ENCODE results near the gene PTAFR.

PTAFR gene

DNA sequence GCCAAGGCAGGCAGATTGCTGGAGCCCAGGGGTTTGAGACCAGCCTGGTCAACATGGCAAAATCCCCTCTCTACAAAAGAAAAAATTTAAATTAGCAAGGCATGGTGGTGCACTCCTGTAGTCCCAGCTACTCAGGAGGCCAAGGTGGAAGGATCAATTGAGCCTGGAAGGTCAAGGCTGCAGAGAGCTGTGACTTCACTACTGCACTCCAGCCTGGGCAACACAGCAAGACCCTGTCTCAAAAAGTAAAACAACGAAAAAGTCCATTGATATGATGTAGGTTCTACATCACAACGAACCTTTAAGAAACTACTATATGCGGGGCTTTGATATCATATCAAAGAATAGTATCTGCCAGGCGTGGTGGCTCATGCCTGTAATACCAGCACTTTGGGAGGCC, 20.9 kb downstream of the PTAFR start:
- TF ChIP-seq, protein P1, sequence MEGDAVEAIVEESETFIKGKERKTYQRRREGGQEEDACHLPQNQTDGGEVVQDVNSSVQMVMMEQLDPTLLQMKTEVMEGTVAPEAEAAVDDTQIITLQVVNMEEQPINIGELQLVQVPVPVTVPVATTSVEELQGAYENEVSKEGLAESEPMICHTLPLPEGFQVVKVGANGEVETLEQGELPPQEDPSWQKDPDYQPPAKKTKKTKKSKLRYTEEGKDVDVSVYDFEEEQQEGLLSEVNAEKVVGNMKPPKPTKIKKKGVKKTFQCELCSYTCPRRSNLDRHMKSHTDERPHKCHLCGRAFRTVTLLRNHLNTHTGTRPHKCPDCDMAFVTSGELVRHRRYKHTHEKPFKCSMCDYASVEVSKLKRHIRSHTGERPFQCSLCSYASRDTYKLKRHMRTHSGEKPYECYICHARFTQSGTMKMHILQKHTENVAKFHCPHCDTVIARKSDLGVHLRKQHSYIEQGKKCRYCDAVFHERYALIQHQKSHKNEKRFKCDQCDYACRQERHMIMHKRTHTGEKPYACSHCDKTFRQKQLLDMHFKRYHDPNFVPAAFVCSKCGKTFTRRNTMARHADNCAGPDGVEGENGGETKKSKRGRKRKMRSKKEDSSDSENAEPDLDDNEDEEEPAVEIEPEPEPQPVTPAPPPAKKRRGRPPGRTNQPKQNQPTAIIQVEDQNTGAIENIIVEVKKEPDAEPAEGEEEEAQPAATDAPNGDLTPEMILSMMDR (IDR thresholded peaks at IDR 0.05; ENCODE audit: control insufficient read depth, extremely low read depth, insufficient read depth) = no peak
- DNase-seq (ENCODE audit: low read depth) = no peak
- no peak overlapping the region for H3K4me3 ChIP-seq (ENCODE audit: low read depth, low read length)

DNA sequence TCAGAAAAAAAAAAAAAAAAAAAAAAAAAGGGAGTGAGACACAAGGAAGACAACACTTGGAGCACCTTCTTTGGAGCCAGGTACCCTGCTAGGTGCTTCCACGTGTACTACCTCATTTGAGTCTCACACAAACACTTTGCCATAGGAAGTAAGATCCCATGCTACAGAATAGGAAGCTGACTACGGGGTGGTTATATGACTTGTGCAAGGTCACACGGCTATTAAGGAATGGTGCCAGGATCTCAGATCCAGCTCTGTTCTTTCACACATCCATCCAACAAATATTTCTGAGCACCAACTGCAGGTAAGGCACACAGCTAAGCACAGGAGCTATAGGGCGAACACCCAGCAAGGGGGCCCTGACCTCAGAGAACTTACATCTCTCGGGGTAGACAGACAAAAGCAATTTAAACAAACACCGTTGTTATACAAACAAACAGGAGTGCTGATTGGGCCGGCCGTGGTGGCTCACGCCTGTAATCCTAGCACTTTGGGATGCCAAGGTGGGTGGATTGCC, 22.4 kb downstream of the PTAFR start:
- DNase-seq (ENCODE audit: low read depth) = no peak
- no peak overlapping the region for H3K4me3 ChIP-seq (ENCODE audit: low read depth, low read length)
- TF ChIP-seq, protein P1 (IDR thresholded peaks at IDR 0.05; ENCODE audit: control insufficient read depth, extremely low read depth, insufficient read depth) = no peak

DNA sequence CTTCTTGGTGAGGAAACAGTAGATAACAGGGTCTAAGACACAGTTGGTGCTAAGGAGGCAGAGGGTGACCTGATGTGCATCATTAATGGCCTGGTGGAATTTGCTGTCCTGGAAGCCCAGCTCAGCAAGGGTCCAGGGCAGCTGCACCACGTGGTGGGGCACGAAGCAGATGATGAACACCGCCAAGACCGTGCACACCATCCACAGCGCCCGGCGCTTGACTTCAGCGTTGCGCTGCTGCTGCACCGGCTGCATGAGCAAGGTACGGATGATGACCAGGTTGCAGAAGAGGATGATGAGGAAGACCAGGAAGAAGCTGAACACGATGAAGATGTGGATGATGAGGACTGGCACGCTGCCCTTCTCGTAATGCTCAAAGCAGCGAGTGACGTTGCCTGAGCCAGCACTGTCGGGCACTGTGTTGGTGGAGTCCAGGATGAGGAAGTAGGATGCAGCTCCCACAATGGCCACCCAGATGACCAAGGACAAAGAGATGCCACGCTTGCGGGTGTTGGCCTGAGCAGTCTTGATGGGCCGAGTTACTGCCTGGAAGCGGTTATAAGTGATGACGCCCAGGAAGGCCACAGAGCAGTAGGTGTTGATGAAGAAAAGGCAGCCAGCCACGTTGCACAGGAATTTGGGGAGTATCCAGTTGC, 26.2 kb downstream of the PTAFR start:
- H3K4me3 ChIP-seq (ENCODE audit: low read depth, low read length) = no peak overlapping the region
- TF ChIP-seq, protein P1 (IDR thresholded peaks at IDR 0.05; ENCODE audit: control insufficient read depth, extremely low read depth, insufficient read depth) = no peak

DNA sequence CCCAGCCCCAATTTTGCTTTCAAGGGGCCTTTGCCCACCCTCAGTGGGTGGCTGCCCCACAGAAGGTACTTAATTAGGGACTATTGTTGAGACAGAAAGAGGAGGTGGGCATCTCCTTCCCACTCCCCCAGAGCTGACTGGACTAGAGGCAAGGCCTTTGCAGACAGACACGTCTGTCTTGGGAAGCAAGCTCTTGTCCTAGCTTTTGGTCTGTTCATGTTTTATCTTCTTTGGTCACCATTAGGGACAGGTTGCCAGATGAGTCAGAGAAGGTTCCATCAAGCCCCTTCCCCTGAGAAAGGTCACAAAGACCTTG, 27.7 kb downstream of the PTAFR start:
- DNase-seq (ENCODE audit: low read depth) = no peak
- TF ChIP-seq, protein P1 (IDR thresholded peaks at IDR 0.05; ENCODE audit: control insufficient read depth, extremely low read depth, insufficient read depth) = no peak
- H3K4me3 ChIP-seq (ENCODE audit: low read depth, low read length) = no peak overlapping the region

More for the DNA sequence above, 26.2 kb downstream of the PTAFR start:
- DNase-seq (ENCODE audit: low read depth) = no peak

DNA sequence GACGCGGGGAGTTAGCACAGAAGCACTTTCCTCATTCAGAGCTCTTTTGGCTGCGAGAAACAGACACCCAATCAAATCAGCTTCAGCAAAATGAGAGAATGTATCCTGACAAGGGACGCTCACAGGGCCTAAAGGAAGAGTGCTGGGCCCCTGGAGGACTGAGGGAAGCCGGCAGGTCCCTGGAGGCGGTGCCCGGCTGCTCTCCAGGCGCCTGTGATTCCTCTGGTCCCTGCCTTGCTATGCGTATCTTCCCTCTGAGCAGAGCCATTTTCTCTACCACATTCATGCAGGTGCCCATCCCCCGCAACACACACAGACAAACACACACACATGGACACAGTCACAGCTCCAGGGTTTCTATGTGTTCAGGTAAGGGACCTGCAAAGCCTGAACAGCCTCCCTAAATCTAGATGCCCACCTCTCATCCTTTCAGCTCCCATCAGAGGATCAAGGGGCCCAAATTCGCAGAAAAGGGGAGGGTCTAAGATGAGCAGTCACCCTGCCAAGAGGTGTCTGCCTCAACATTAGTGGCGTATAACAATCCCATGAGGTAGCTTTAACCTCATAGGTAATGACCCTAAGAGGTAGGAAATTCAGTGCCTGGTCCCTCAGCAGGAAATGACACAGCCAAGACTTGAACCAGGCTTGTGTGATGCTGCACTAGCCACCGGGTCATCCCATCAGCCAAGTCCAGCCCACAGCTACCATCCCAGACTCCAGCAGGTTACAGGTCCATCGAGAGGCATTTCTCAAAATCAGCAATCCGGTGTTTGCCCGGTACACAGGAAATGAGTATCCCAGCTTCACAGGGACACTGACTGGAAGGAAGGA, 29.0 kb downstream of the PTAFR start:
- TF ChIP-seq, protein P1 (IDR thresholded peaks at IDR 0.05; ENCODE audit: control insufficient read depth, extremely low read depth, insufficient read depth) = no peak
- DNase-seq (ENCODE audit: low read depth) = no peak

DNA sequence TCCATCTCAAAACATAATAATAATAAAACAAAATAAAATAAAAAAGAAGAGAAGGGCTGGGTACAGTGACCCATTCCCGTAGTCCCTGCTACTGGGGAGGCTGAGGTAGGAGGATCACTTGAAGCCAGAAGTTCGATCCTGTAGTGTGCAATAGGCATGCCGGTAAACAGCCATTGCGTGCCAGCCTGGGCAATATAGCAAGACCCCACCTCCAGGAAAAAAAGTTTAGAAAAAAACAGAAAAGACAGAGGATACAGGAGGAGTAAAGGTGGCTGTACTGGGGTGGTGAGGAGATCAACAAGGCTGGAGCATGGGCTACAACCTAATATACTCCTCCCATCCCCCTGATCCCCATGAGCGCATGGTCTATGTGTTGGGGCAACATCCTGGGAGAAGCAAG, 30.8 kb downstream of the PTAFR start:
- DNase-seq (ENCODE audit: low read depth) = no peak
- no peak overlapping the region for H3K4me3 ChIP-seq (ENCODE audit: low read depth, low read length)
- TF ChIP-seq, protein P1 (IDR thresholded peaks at IDR 0.05; ENCODE audit: control insufficient read depth, extremely low read depth, insufficient read depth) = no peak

More for the DNA sequence above, 29.0 kb downstream of the PTAFR start:
- no peak overlapping the region for H3K4me3 ChIP-seq (ENCODE audit: low read depth, low read length)
